Stimulated activated CD4-positive, alpha-beta T cell treated with anti-CD3 and anti-CD28 coated beads, Interleukin-4, amount 100 ng/mL, for 1 hour (primary cell): Measurements from ENCODE around the gene INPPL1.

Source experiments
- DNase-seq: peaks from one replicate; pipeline ENCODE4 v3.0.0-alpha.2; 2020

Gene INPPL1

DNA sequence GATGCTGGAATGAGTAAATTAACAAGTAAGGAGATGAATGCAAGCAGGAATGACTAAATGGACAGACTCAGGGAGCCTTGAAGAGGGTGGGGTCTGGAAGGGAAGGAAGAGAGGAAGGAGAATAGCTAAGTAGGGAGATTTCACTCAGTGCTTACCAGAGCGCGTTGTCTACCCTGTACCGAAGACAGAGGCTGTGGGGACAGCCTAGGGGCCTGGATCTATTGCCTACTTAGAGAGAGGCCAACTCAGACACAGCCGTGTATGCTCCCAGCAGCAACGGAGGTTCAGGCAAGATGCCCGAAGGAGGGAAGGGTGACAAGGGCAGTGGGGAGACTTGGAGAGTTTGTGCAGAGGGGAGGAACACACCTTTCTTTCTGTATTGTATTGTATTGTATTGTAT is 7.9 kb upstream of the INPPL1 start, which contains the start of gene FOLR2:
FOLR2 (plus strand) TSS at position 157 of the 400 bp plus-strand sequence. CDS start 1,791 bp downstream, outside the sequence.
- no peak for DNase-seq

DNA sequence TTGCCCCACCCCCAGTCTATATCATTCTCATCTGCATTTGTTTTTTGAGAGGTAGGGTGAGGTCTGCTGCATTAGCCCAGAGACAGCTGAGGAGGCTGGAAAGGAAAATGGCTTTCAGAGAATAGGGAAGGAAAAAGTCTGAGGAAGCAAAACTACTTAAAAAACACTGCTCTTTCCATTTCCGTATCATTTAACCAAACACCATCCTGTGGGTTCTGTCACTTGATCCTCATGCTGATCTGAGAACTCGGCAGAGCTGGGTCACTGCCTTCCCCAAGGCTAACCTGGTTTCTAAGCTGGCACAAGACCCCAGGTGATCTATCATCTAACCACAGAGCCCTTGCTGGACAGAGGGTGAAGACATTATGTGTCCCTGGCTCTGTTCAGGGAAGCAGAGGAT is 6.7 kb upstream of the INPPL1 start:
- no peak for DNase-seq

GRCh38 chr11:72218251-72218745 is 6.3 kb upstream of the INPPL1 start:
- DNase-seq: no peak

DNA sequence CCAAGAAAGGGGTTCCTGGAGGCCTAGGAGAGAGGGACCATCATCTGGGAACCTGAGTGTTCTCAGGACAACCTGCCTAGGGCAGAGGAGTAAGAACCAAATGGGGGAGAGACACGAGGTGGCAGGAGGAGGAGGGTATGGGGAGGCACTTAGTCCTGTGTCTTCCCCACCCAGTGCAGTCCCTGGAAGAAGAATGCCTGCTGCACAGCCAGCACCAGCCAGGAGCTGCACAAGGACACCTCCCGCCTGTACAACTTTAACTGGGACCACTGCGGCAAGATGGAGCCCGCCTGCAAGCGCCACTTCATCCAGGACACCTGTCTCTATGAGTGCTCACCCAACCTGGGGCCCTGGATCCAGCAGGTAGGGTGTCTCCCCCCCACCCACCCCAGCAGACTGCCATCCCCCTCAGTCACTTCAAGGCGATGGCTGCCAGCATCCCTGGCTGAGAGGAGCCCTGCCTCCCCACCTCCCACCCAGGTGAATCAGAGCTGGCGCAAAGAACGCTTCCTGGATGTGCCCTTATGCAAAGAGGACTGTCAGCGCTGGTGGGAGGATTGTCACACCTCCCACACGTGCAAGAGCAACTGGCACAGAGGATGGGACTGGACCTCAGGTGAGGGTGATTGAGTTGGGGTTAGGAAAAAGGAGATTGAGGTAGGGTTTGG is 3.7 kb upstream of the INPPL1 start:
- DNase-seq: no peak

DNA sequence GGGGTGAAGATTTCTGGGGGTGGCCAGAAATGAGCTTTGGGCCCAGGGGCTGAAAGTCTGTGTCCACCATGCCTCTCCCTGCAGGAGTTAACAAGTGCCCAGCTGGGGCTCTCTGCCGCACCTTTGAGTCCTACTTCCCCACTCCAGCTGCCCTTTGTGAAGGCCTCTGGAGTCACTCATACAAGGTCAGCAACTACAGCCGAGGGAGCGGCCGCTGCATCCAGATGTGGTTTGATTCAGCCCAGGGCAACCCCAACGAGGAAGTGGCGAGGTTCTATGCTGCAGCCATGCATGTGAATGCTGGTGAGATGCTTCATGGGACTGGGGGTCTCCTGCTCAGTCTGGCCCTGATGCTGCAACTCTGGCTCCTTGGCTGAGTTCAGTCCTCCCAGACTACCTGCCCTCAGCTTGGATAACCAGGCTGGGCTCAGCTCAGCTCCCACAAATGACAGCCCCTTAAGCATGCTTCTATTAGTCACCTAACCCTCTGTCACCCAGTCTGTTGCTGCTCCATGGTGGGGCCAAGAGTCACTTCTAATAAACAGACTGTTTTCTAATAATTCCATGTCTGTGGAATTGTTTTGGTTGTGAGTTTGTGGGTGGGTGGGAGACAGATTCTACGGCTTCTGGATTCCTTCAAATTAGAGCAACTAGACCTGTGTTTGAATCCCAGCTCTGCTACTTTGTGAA is 3.0 kb upstream of the INPPL1 start:
- no peak for DNase-seq

- no peak for DNase-seq
These were observed 2.3 kb upstream of the INPPL1 start for GRCh38 chr11:72222106-72222891.

- peak; percentile 94 for DNase-seq
These were observed 1.5 kb upstream of the INPPL1 start for GRCh38 chr11:72222907-72223614.

- DNase-seq: peak; percentile 56
These were observed 678 bp upstream of the INPPL1 start for GRCh38 chr11:72223615-72224563.

DNA sequence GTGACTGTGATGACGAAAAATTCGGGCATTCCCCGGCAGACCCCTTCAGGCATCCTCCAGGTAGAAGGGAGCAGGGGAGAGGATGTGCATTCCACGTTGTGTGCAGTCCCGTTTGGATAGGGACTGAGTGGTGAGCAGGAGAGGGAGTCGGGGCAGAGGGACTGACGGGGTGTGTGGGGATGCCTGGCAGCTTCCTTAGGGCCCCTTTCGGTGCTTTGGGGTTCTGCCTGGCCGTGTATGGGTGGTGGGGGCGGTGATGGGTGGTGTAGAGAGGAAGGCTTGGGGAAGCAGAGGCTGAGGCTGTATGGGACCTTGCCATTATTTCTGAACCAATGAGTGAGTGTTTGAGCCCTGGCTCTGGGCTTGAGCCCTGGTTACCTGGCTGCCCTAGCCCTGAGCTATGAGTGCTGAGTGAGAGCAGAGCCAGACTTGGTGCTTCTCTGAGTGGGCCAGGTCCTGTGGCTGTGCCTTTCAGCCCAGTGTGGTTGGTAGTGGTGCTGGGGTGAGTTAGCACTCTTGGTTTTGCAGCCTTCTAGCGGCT is 914 bp downstream of the INPPL1 start:
- DNase-seq: no peak

DNA sequence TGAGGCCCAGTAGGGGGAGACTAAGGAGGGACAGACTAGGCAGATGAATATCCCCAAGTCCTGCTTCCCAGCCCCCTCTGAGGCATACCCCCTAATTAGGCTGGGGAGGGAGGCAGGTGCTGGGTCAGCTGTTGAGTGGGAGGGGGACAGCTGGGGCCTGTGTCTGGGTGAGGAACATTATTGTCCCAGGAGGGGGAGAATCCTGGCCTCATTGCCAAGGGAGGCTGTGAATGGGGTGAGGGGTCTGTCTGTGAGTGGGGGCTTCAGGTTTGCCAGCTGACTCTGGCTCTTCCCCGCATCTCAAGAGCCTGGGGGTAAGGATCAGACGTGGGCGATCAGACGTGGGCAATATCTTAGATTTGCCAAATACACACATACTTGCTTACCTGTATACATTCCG is 2.1 kb downstream of the INPPL1 start:
- DNase-seq: no peak

- no peak for DNase-seq
These were observed 3.0 kb downstream of the INPPL1 start for GRCh38 chr11:72227316-72228228.

DNA sequence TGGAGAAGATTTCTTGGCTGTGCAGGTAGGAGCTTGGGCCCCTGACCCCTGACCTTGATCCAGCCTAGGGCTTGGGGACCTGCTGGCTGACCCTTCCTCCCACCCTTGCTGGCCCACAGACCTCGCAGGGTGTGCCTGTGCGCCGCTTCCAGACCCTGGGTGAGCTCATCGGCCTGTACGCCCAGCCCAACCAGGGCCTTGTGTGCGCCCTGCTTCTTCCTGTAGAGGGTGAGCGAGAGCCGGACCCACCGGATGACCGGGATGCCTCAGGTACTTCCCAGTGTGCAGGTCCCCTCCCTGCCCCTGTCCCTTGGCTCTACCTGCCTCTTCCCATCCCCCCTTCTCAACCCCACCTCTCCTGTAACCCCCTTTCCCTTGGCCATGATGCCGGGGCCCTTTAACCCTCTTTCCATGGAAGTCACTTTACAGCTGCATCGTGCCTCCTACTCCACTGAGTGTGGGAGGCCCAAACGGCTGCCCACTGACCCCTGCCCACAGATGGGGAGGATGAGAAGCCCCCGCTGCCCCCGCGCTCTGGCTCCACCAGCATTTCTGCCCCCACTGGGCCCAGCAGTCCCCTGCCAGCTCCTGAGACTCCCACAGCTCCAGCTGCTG is 3.8 kb downstream of the INPPL1 start:
- DNase-seq: no peak

DNA sequence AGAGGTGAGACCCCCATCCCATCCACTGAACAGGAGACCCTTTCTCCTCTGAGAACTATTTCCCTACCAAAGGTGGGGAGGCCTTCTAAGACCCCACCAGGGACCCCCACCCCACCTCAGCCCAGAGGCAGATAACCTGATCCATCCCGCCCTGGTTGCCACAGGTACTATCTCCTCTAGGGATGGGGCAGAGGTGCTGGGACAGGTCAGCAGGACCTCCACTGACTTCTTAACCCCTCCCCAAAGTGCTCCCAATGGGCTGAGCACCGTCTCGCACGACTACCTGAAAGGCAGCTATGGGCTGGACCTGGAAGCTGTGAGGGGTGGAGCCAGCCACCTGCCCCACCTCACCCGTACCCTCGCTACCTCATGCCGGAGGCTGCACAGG is 4.3 kb downstream of the INPPL1 start:
- no peak for DNase-seq

DNA sequence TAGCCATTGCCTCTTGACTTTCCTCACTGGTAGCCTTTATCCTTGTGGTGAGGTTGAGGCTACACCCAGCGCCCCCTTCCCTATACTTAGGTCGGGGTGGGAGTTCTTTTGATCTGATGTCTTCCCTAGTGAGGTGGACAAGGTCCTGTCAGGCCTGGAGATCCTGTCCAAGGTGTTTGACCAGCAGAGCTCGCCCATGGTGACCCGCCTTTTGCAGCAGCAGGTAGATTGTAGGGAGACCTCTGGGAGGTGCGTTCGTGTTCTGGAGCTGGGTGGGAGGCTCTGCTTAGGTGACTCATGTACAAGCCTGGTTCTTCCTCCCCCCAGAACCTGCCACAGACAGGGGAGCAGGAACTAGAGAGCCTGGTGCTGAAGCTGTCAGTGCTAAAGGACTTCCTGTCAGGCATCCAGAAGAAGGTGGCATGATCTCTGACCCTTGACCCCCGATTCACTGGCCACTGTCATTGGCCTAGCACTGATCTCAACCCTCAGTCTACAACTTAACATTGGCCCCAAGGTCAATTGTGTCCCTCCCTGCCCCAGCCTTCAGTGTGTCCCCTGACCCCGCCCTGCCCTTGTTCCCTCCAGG is 4.9 kb downstream of the INPPL1 start:
- no peak for DNase-seq

- DNase-seq: no peak
These were observed 5.6 kb downstream of the INPPL1 start for GRCh38 chr11:72229925-72230763.

- no peak for DNase-seq
These were observed 6.3 kb downstream of the INPPL1 start for GRCh38 chr11:72230764-72231365.

- no peak for DNase-seq
These were observed 7.1 kb downstream of the INPPL1 start for GRCh38 chr11:72231396-72232259.
